GM12873 (cell line): Measurements from ENCODE around the gene ZNF441.

ENCODE experiments used
- TF ChIP-seq, protein P1 (sequence below): IDR thresholded peaks from 2 replicates; pipeline ENCODE4 v1.5.1; 2012; ENCODE audit warnings: low read depth, mild to moderate bottlenecking, moderate library complexity, low read length, control low read depth; ENCODE audit not compliant: insufficient read depth; ENCODE audit errors: missing control alignments

Gene ZNF441

DNA sequence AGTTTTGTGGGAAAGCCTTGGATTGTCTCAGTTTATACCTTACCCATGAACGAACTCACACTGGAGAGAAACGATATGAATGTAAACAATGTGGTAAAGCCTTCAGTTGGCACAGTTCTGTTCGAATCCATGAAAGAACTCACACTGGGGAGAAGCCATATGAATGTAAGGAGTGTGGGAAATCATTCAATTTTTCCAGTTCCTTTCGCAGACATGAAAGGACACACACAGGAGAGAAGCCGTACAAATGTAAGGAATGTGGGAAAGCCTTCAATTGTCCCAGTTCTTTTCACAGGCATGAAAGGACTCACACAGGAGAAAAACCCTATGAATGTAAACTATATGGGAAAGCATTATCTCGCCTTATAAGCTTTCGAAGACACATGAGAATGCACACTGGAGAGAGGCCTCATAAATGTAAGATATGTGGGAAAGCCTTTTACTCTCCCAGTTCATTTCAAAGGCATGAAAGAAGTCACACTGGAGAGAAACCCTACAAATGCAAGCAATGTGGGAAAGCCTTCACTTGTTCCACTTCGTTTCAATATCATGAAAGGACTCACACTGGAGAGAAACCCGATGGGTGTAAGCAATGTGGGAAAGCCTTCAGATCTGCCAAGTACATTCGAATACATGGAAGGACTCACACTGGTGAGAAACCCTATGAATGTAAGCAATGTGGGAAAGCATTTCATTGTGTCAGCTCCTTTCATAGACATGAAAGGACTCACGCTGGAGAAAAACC is 39.7 kb downstream of the ZNF441 start:
- TF ChIP-seq, protein P1, sequence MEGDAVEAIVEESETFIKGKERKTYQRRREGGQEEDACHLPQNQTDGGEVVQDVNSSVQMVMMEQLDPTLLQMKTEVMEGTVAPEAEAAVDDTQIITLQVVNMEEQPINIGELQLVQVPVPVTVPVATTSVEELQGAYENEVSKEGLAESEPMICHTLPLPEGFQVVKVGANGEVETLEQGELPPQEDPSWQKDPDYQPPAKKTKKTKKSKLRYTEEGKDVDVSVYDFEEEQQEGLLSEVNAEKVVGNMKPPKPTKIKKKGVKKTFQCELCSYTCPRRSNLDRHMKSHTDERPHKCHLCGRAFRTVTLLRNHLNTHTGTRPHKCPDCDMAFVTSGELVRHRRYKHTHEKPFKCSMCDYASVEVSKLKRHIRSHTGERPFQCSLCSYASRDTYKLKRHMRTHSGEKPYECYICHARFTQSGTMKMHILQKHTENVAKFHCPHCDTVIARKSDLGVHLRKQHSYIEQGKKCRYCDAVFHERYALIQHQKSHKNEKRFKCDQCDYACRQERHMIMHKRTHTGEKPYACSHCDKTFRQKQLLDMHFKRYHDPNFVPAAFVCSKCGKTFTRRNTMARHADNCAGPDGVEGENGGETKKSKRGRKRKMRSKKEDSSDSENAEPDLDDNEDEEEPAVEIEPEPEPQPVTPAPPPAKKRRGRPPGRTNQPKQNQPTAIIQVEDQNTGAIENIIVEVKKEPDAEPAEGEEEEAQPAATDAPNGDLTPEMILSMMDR = no peak

DNA sequence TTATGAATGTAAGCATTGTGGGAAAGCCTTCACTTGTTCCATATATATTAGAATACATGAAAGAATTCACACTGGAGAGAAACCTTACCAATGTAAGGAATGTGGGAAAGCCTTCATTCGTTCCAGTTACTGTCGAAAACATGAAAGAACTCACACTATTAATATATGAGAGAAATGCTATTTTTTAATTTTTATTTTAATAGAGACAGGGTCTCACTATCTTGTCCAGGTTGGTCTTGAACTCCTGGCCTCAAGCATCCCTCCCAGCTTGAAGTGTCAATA is 40.2 kb downstream of the ZNF441 start:
- TF ChIP-seq, protein P1 = no peak

DNA sequence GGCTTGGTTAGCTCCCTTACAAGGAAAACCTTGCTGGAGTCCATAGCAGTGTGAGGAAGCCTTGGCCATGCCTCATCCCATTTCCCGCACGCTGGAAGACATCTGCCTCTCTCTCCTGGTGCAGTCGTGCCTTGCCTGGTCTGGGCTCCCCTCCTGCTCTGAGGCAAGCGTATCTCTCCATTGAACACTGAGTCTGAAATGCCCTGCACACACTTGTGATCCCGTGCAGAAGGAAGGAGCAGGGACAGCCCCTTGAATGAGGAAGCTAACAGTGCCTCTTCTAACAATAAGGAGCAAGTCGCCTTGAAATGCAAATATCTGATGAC is 46.9 kb downstream of the ZNF441 start:
- TF ChIP-seq, protein P1 = no peak

DNA sequence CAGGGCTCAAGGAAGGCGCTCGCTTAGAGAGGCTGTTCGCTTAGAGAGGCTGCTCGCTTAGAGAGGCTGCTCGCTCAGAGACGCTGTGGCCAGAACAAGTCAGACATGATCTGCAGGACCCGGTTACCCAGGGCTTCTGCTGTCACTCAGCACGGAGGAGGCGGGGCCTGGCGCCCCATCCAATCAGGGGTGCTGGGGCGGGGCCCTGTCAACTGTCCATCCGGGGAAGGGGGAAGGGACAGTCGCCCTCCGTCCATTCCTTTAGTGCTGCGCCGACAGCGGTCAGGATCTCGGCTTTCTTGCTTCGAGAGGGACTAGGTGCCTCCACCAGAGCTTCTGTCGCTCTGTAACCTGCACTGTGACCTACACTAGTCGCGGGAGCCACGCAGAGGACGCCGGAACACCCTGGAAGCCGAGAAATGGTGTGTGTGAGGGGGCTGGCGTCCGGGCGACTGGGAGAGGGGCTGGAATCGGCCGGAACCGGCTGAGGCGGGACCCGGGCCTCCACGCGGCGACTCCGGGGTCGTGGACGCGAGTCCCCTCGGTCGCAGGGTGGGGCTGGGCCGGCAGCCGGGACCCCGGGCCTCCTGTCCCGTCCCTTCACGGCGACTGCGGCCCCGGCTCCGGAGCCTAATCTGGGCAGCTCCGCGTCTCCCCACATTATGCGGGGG is 47.4 kb downstream of the ZNF441 start, which contains the start of gene ZNF440:
TSS of gene ZNF440 (plus strand) at position 245 of the 671 bp plus-strand sequence. CDS start at position 420, 175 bp downstream.
- TF ChIP-seq, protein P1 = no peak

DNA sequence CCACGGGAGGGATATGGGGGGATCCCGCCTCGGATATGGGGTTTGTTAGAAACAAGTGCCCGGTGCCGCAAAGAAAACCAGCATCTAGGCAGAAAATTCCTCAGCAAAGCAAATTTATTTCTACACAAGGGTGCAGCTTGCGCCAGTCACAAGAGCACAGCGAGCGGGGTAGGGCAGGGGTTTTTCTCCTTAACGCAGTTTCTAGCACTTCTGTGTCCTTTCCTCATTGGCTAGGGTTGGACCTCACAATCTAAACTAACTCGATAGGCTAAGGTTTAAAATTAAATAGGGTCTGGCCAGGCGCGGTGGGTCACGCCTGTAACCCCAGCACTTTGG is 47.9 kb downstream of the ZNF441 start:
- TF ChIP-seq, protein P1 = no peak

DNA sequence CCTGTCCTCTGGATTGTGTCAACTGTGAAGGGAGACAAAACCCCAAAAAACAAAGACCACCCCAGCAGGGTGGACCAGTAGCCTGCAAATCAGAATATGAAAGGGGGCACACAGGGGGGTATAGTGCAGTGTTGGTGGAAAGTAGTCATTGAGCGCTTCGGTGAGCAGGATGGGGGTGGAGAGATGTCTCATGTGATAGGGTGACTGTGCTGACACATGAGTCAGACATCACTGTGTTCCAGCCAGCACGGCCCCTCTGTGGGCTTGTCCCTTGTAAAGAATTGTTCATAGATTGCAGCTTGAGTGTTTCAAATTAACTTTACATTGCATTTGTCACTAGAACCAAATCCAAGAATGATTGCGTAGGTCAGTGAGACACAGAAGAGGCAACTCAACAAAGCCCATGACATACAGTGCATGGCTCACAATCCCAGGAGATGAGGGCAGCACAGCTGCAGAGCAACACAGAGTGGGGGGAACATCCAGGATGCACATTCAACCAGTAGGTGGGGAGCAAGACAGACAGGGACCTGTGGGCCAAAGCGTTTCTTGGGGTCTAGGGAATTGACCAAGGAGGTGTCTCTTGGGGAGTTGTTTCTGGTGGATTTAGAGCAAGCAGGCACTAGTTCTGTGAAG is 54.8 kb downstream of the ZNF441 start:
- TF ChIP-seq, protein P1 = no peak

DNA sequence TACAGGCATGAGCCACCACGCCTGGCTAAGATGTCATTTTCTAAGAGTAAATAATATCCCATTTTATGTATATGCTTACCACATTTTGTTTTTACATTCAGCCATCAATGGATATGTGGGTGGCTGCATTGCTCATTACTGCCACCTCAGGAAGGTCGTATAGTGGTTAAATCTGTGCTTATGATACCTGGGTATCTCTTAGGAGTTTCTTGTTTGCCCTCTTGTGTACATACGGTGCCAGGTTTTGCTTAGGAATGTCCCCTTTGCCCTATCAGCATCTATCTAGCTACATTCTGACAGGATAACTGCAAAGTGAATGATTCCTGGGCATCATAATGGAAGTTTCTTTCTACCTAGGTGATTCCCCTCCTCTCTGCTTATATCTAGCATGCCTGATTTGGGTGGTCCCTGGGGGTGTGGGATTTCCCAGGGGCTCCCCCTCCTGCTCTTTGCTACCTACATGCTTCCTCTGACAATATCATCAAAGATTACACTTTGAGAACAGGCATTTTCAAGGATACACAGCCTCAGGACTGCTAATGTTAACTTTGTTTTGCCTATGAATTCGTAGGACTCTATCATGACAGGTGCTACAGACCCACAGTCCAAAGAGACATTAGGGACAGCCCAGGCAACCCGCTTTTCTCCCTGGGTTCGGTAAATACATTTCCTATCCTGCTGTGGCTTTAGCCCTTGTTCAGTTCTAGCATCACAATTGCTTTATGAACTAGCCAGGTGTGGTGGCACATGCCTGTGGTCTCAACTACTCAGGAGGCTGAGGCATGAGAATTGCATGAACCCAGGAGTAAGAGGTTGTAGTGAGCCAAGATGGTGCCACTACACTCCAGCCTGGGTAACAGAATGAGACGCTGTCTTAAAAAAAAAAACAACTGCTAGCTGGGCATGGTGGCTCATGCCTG is 62.4 kb downstream of the ZNF441 start:
- TF ChIP-seq, protein P1 = peak; percentile 8
